ENCODE data around the gene ARHGEF9.

The ARHGEF9 gene

GRCh38 chrX:63746715-63747114, 38.3 kb downstream of the ARHGEF9 start:
- no peak for DNase-seq (ENCODE audit: low read depth in 2 of 2)

- DNase-seq (ENCODE audit: low read depth in 2 of 2) = no peak
Measured at GRCh38 chrX:63746278-63746677, 38.7 kb downstream of the ARHGEF9 start.

GRCh38 chrX:63744850-63745394, 40.1 kb downstream of the ARHGEF9 start:
- DNase-seq (ENCODE audit: low read depth in 2 of 2) = no peak

- no peak for DNase-seq (ENCODE audit: low read depth in 2 of 2)
Measured at GRCh38 chrX:63743596-63743995, 41.4 kb downstream of the ARHGEF9 start.

GRCh38 chrX:63740382-63740781, 44.6 kb downstream of the ARHGEF9 start:
- no peak for DNase-seq (ENCODE audit: low read depth in 2 of 2)

GRCh38 chrX:63739885-63740284, 45.1 kb downstream of the ARHGEF9 start:
- no peak for DNase-seq (ENCODE audit: low read depth in 2 of 2)

- no peak for DNase-seq (ENCODE audit: low read depth in 2 of 2)
Measured at GRCh38 chrX:63738696-63739095, 46.3 kb downstream of the ARHGEF9 start.

- DNase-seq (ENCODE audit: low read depth in 2 of 2) = no peak
Measured at GRCh38 chrX:63737131-63737921, 47.7 kb downstream of the ARHGEF9 start.

- DNase-seq (ENCODE audit: low read depth in 2 of 2) = no peak
Measured at GRCh38 chrX:63735882-63736281, 49.1 kb downstream of the ARHGEF9 start.

- DNase-seq (ENCODE audit: low read depth in 2 of 2) = no peak
Measured at GRCh38 chrX:63720293-63720692, 64.7 kb downstream of the ARHGEF9 start.

- no peak for DNase-seq (ENCODE audit: low read depth in 2 of 2)
Measured at GRCh38 chrX:63719633-63720032, 65.4 kb downstream of the ARHGEF9 start.

GRCh38 chrX:63718010-63718694, 66.9 kb downstream of the ARHGEF9 start:
- DNase-seq (ENCODE audit: low read depth in 2 of 2) = no peak

GRCh38 chrX:63713526-63713925, 71.5 kb downstream of the ARHGEF9 start:
- no peak for DNase-seq (ENCODE audit: low read depth in 2 of 2)

GRCh38 chrX:63708801-63709200, 76.2 kb downstream of the ARHGEF9 start:
- no peak for DNase-seq (ENCODE audit: low read depth in 2 of 2)

- no peak for DNase-seq (ENCODE audit: low read depth in 2 of 2)
Measured at GRCh38 chrX:63702556-63702955, 82.5 kb downstream of the ARHGEF9 start.

- no peak for DNase-seq (ENCODE audit: low read depth in 2 of 2)
Measured at GRCh38 chrX:63686878-63687714, 97.9 kb downstream of the ARHGEF9 start.

GRCh38 chrX:63680423-63680822, 104.6 kb downstream of the ARHGEF9 start:
- DNase-seq (ENCODE audit: low read depth in 2 of 2) = no peak

- no peak for DNase-seq (ENCODE audit: low read depth in 2 of 2)
Measured at GRCh38 chrX:63679432-63679831, 105.6 kb downstream of the ARHGEF9 start.

GRCh38 chrX:63675716-63676115, 109.3 kb downstream of the ARHGEF9 start:
- no peak for DNase-seq (ENCODE audit: low read depth in 2 of 2)

GRCh38 chrX:63673896-63674295, 111.1 kb downstream of the ARHGEF9 start:
- no peak for DNase-seq (ENCODE audit: low read depth in 2 of 2)

- no peak for DNase-seq (ENCODE audit: low read depth in 2 of 2)
Measured at GRCh38 chrX:63664741-63665140, 120.3 kb downstream of the ARHGEF9 start.

GRCh38 chrX:63664083-63664482, 120.9 kb downstream of the ARHGEF9 start:
- no peak for DNase-seq (ENCODE audit: low read depth in 2 of 2)
